ENCODE measurements around the gene EPB41L2.

The EPB41L2 gene

GRCh38 chr6:131061041-131061750 is 1.8 kb downstream of the EPB41L2 start:
- no peak for DNase-seq
- TF ChIP-seq, protein P1, sequence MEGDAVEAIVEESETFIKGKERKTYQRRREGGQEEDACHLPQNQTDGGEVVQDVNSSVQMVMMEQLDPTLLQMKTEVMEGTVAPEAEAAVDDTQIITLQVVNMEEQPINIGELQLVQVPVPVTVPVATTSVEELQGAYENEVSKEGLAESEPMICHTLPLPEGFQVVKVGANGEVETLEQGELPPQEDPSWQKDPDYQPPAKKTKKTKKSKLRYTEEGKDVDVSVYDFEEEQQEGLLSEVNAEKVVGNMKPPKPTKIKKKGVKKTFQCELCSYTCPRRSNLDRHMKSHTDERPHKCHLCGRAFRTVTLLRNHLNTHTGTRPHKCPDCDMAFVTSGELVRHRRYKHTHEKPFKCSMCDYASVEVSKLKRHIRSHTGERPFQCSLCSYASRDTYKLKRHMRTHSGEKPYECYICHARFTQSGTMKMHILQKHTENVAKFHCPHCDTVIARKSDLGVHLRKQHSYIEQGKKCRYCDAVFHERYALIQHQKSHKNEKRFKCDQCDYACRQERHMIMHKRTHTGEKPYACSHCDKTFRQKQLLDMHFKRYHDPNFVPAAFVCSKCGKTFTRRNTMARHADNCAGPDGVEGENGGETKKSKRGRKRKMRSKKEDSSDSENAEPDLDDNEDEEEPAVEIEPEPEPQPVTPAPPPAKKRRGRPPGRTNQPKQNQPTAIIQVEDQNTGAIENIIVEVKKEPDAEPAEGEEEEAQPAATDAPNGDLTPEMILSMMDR (IDR thresholded peaks at IDR 0.05; ENCODE audit: low read depth, low read length): no peak
- H3K36me3 ChIP-seq: no peaks in the 10 kb centered on the region
- no peak overlapping the region for H3K4me3 ChIP-seq (ENCODE audit: low read depth, low read length)
- no peaks in the 10 kb centered on the region; the same call in 1 of the 2 replicates for H3K9me3 ChIP-seq
- no peaks in the 10 kb centered on the region for H3K4me1 ChIP-seq
- H3K27me3 ChIP-seq: peaks cover 25% of the 10 kb centered on the region

- TF ChIP-seq, protein P1 (IDR thresholded peaks at IDR 0.05; ENCODE audit: low read depth, low read length): no peak
- H3K36me3 ChIP-seq: no peaks in the 10 kb centered on the region
- no peaks in the 10 kb centered on the region; the same call in 1 of the 2 replicates for H3K9me3 ChIP-seq
- no peak overlapping the region for H3K4me3 ChIP-seq (ENCODE audit: low read depth, low read length)
- peaks cover 25% of the 10 kb centered on the region for H3K27me3 ChIP-seq
- DNase-seq: no peak
- no peaks in the 10 kb centered on the region for H3K4me1 ChIP-seq
Observed at GRCh38 chr6:131060311-131060710, 2.7 kb downstream of the EPB41L2 start.

DNA sequence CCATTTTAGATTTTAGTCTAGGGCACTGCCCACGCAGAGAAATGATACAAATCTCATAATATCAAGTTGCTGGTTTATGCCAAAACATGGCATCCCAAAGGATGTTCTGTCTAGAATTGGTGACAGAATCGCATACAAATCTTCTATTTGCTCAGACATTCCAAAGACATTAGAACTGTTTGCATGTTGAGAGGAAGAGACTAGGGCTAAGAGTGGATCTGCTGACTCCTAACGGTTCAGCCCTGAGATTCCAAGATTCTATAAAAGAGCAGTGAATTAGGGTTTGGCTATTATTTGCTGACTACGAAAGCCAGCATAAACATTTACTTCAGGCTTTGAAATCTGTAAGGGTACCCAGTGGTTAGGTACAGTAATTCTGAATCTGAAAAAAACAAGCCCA is 3.6 kb downstream of the EPB41L2 start:
- H3K4me3 ChIP-seq (ENCODE audit: low read depth, low read length): no peak overlapping the region
- no peak for DNase-seq
- no peaks in the 10 kb centered on the region for H3K36me3 ChIP-seq
- H3K4me1 ChIP-seq: no peaks in the 10 kb centered on the region
- H3K27me3 ChIP-seq: peaks cover 25% of the 10 kb centered on the region
- TF ChIP-seq, protein P1 (IDR thresholded peaks at IDR 0.05; ENCODE audit: low read depth, low read length): no peak
- H3K9me3 ChIP-seq: no peaks in the 10 kb centered on the region; the same call in 1 of the 2 replicates

DNA sequence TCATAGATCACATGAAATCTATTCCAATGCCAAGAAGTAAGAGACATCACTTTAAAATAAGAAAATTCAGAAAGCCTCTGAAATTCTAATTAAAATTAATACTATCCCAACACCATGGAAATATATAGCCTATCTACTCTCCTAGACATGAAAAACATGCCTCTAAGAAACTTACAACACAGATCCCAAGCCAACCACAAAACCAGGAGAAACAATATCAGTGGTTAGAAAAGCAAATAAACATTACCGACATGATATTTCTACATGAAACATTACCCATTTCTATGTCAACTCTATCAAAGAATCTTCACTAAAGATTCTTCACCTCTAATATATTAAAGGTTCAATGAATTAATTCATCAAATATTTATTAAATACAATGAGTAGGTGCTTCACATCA is 4.8 kb downstream of the EPB41L2 start:
- Histone ChIP-seq H3K9me3 (no peaks in the 10 kb centered on the region; the same call in 1 of the 2 replicates), H3K36me3 (no peaks in the 10 kb centered on the region), H3K4me3 (ENCODE audit: low read depth, low read length) (no peak overlapping the region), H3K4me1 (no peaks in the 10 kb centered on the region), H3K27me3 (peaks cover 25% of the 10 kb centered on the region)
- no peak for DNase-seq
- TF ChIP-seq, protein P1 (IDR thresholded peaks at IDR 0.05; ENCODE audit: low read depth, low read length): no peak

DNA sequence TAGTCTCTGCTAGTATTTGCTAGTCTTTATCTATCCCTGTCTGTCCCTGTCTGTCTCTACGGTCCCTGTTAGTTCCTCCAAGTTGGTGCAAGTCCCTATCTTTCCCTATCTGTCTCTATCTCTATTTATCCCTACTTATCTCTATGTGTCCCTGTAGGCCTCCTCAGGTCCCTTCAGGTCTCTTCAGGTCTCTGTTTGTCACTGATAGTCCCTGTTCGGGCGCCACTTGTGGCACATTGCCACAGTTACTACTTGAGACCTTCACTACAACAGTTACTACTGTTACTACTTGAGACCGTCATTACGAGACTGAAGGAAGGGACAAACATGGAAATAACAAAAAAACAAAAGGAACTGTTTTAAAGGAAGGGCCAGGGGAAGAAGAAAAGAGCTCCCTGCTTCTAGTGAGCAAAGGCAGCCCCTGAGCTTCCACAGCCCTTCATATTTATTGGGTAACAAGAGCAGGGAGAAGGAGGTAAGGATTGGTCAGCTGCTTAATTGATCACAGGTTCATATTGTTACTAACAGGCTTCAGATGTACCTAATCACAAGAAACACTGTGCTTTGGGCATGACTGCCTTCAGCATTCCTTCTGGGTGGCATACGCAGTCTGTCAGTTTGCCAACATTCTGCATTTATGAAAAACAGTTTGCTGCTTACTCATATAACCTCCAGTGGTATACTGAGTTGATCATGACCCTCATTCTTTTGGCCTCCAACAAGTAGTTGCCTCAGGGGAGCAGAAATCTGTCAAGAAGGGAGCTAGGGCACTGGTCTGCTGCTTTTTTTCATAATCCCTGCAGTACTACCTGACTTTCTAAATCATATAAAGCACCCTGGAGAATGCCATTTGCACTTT is 8.4 kb downstream of the EPB41L2 start:
- TF ChIP-seq, protein P1 (IDR thresholded peaks at IDR 0.05; ENCODE audit: low read depth, low read length): no peak
- Histone ChIP-seq H3K9me3 (no peaks in the 10 kb centered on the region), H3K4me1 (no peaks in the 10 kb centered on the region), H3K27me3 (no peaks in the 10 kb centered on the region; the same call in 1 of the 2 replicates), H3K4me3 (ENCODE audit: low read depth, low read length) (no peak overlapping the region), H3K36me3 (no peaks in the 10 kb centered on the region)
- no peak for DNase-seq

Data from BE2C (cell line).